NT2/D1 (cell line): ENCODE results near the gene MYRF.

Source experiments
- DNase-seq: peaks from one replicate; pipeline ENCODE4 v3.0.0-alpha.2; 2011; ENCODE audit warnings: low read depth, low spot score
- H3K27me3 ChIP-seq: 2 replicates; pipeline ENCODE4 v1.6.0; 2011; ENCODE audit warnings: mild to moderate bottlenecking; ENCODE audit not compliant: insufficient read length, insufficient read depth
- H3K36me3 ChIP-seq: 2 replicates; pipeline ENCODE4 v1.6.1; 2011; ENCODE audit warnings: mild to moderate bottlenecking, low read length, mixed read lengths; ENCODE audit not compliant: insufficient read depth, insufficient read length
- H3K4me1 ChIP-seq: 2 replicates; pipeline ENCODE4 v1.5.1; 2011; ENCODE audit not compliant: insufficient read depth, insufficient read length
- H3K4me3 ChIP-seq: 2 replicates; pipeline ENCODE4 v1.5.1; 2011; ENCODE audit warnings: low read depth; ENCODE audit not compliant: insufficient read length
- H3K9ac ChIP-seq: 2 replicates; pipeline ENCODE4 v1.6.0; 2011; ENCODE audit warnings: low read depth; ENCODE audit not compliant: insufficient read length
- H3K9me3 ChIP-seq: 2 replicates; pipeline ENCODE4 v1.5.1; 2011; ENCODE audit warnings: mild to moderate bottlenecking, low read length; ENCODE audit not compliant: insufficient read depth
- SUZ12 ChIP-seq: IDR thresholded peaks from 2 replicates; pipeline ENCODE4 v1.6.1; 2011; ENCODE audit not compliant: insufficient read length, insufficient read depth; ENCODE audit errors: extremely low read depth
- YY1 ChIP-seq: IDR thresholded peaks from 2 replicates; pipeline ENCODE4 v1.6.1; 2011; ENCODE audit not compliant: insufficient read length, insufficient read depth
- ZNF274 ChIP-seq: IDR thresholded peaks from 2 replicates; pipeline ENCODE4 v1.6.1; 2011; ENCODE audit warnings: mild to moderate bottlenecking, low read depth, low read length

Gene MYRF

DNA sequence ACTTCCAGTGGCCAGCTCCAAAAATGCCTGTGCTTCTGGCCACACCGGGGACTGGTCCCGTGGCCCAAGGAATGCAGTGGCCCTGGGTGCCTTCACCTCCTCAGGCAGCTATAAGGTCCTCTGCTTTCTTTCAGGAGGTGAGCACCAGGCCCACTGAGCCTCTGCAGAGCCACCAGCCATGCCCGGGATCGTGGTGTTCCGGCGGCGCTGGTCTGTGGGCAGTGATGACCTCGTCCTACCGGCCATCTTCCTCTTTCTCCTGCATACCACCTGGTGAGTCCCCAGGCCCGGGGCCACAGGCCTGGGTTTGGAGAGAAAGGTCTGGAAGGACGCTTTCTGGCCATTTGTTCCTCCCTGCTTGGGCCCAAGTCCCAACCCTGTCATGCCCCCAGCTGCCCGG is 32.5 kb upstream of the MYRF start:
- Histone ChIP-seq H3K27me3 (no peaks in the 10 kb centered on the region), H3K36me3 (peaks cover 49% of the 10 kb centered on the region), H3K4me1 (peaks cover 24% of the 10 kb centered on the region), H3K9ac (peak overlapping the region; percentile 85), H3K4me3 (no peak overlapping the region), H3K9me3 (no peaks in the 10 kb centered on the region)
- DNase-seq: no peak
- no peak for TF ChIP-seq SUZ12

DNA sequence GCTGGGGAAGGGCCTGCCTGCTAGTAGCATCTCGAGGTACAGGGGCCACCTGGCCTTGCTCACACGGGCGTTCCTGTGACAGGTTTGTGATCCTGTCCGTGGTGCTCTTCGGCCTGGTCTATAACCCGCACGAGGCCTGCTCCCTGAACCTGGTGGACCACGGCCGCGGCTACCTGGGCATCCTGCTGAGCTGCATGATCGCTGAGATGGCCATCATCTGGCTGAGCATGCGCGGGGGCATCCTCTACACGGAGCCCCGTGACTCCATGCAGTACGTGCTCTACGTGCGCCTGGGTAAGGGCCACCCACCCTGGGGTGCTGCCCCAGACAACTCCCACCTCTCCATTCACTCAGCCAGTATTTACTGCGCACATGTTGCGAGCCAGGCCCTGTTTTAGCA is 31.8 kb upstream of the MYRF start:
- Histone ChIP-seq H3K27me3 (no peaks in the 10 kb centered on the region), H3K9ac (no peak overlapping the region), H3K4me1 (peaks cover 22% of the 10 kb centered on the region), H3K36me3 (peaks cover 55% of the 10 kb centered on the region), H3K4me3 (no peak overlapping the region), H3K9me3 (no peaks in the 10 kb centered on the region)
- TF ChIP-seq SUZ12 (no peak), ZNF274 (no peak), YY1 (no peak)
- DNase-seq: no peak

DNA sequence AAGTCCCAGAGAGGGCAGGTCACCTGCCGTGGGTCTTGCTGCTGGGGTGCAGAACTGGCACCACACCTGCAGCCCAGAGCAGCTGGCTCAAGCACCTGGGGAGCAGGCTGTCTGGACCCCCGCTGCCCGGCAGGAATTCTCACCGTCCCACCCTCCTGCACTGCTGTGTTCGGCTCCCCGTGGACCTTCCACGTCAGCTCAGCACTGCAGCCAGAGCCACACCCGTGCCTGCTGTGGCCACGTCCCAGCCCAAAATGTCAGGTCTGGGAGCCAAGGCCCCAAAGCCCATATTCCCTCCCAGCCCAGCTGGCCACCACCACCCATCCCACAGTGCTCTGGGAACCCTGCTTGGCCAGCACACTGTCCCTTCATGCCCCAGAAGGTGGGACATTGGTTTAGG is 28.0 kb upstream of the MYRF start:
- no peaks in the 10 kb centered on the region for H3K27me3 ChIP-seq
- no peak overlapping the region for H3K4me3 ChIP-seq
- no peaks in the 10 kb centered on the region for H3K9me3 ChIP-seq
- DNase-seq: no peak
- H3K36me3 ChIP-seq: peaks cover 94% of the 10 kb centered on the region
- H3K4me1 ChIP-seq: peaks cover 19% of the 10 kb centered on the region
- H3K9ac ChIP-seq: no peak overlapping the region
- TF ChIP-seq ZNF274: no peak
- no peak for TF ChIP-seq YY1
- TF ChIP-seq SUZ12: no peak

DNA sequence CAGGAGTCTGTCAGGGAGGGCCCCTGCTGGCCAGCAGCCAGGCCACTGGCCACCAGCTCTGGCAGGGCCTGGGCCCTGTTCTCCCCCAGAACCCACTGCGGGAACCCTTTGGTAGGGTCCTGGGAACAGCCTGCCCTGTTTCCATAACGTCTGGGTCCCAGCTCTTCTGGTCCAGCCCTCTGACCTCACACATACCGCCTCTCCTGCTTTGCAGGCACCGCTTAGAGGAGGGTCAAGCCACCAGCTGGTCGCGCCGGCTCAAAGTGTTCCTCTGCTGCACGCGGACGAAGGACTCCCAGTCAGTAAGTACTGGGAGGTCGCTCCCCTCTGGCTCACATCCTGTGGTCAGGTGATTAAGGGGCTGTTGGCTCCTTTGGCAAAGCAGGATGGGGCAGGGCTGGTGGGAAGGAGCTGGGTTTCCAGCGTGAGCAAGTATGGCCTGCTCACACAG is 26.6 kb upstream of the MYRF start:
- Histone ChIP-seq H3K36me3 (peaks cover 90% of the 10 kb centered on the region), H3K27me3 (no peaks in the 10 kb centered on the region), H3K9ac (no peak overlapping the region), H3K4me1 (peaks cover 15% of the 10 kb centered on the region), H3K9me3 (no peaks in the 10 kb centered on the region), H3K4me3 (no peak overlapping the region)
- no peak for DNase-seq
- TF ChIP-seq YY1 (no peak), SUZ12 (no peak), ZNF274 (no peak)

DNA sequence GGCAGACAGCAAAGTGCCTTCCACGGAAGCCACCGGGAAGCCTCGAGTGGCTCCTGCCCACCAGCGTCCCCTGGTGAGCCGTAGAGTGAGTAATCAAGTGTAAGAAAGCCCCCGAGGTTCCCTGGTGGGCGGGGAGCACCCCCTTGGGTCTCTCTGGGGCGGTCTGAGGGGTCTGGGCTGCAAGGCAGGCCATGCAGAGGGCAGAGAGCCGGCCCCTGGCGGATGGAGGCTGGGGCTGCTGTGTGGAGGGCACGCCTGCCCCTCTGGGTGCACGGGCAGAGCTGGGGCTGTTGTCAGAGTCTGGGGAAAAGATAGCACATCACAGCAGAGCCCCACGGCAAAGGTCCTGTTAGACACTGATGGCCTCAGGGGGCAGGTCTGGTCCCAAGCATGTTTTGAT is 25.7 kb upstream of the MYRF start:
- Histone ChIP-seq H3K4me1 (peaks cover 19% of the 10 kb centered on the region), H3K36me3 (peaks cover 91% of the 10 kb centered on the region), H3K9me3 (no peaks in the 10 kb centered on the region), H3K9ac (peak overlapping the region; percentile 5), H3K27me3 (no peaks in the 10 kb centered on the region), H3K4me3 (no peak overlapping the region)
- DNase-seq: no peak
- TF ChIP-seq ZNF274 (no peak), SUZ12 (no peak), YY1 (no peak)

DNA sequence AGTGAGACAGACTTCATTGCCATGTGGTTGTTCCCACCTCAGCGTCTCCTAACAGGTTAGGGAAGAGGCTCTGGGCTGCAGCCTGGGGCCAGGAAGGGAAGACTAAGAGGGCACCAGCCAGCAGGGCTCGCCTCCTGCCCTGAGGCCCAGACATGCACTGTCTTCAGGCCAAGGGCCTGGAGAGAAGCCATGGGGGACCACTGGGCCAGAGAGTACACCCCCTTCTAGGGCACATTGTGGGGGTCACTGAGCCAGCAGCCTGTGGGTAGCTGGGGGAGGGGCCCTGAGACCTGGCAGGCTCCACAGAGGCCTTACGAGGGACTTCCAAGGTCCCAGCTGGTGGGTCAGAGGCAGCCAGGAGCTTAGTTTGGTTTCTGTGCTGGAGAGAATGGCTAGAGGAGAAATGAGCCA is 25.0 kb upstream of the MYRF start:
- H3K9me3 ChIP-seq: no peaks in the 10 kb centered on the region
- TF ChIP-seq YY1: no peak
- no peak for TF ChIP-seq ZNF274
- no peak for TF ChIP-seq SUZ12
- DNase-seq: no peak
- no peak overlapping the region for H3K4me3 ChIP-seq
- H3K36me3 ChIP-seq: peaks cover 93% of the 10 kb centered on the region
- no peaks in the 10 kb centered on the region for H3K27me3 ChIP-seq
- H3K4me1 ChIP-seq: peaks cover 19% of the 10 kb centered on the region
- no peak overlapping the region for H3K9ac ChIP-seq

DNA sequence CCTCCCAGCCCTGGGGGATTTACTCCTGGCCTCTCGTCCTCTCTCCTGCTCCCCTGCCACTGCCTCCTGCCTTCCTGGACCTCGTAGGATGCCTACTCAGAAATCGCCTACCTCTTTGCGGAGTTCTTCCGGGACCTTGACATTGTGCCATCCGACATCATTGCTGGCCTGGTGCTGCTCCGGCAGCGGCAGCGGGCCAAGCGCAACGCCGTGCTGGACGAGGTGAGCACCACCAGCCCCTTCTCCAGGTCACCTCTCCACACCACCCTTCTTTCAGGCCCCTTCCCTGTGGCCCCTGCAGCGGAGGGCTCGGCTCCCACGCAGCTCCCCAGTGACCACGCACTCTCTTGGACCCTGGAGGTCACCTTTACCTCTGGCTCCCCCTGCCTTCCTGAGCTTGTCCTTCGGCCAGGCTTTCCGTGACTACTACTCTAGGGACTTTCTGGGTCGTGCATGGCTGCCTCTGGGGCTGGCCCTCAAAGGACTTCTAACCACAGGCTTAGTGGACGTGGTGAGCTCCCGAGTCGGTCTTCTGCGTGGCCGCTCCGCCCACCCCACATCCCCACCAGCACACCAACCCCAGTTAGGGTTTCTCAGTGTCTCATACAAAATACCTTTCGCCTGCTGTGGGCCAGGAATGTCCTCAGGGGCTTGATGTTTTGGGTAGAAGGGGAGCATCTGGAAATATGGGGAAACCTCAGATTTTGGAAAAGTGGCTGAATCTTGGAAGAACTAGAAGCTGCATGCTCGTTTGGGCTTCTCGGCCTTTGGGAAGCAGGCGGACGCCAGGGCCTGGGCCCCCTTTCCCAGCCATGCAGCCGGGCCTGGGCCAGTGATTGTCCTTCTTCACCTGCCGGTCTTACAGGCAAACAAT is 24.1 kb upstream of the MYRF start:
- Histone ChIP-seq H3K9ac (peak overlapping the region; percentile 9), H3K4me1 (peaks cover 19% of the 10 kb centered on the region), H3K4me3 (no peak overlapping the region), H3K27me3 (no peaks in the 10 kb centered on the region), H3K9me3 (no peaks in the 10 kb centered on the region), H3K36me3 (peaks cover 93% of the 10 kb centered on the region)
- TF ChIP-seq ZNF274: no peak
- no peak for TF ChIP-seq YY1
- no peak for TF ChIP-seq SUZ12
- DNase-seq: no peak
